ENCODE data around the gene HYKK.
"Not testable (repeated sequence)": the region's sequence is repeated elsewhere in the genome, so short reads cannot be mapped to it uniquely, and the experiment has no call there.

The HYKK gene

GRCh38 chr15:78506971-78507830, at the start of gene HYKK:
Gene HYKK, plus strand, starts transcription at chr15:78507577. Its CDS starts 5,512 bp downstream, at chr15:78513089.
- peak; percentile 28 to 62 for DNase-seq (ENCODE audit: low read depth in 2 of 2)

GRCh38 chr15:78460737-78461136, 46.6 kb upstream of the HYKK start:
- no peak for DNase-seq (ENCODE audit: low read depth in 2 of 2)

- DNase-seq (ENCODE audit: low read depth in 2 of 2): peak in 1 of 2 donors; percentile 15
Measured at GRCh38 chr15:78461171-78461888, 46.0 kb upstream of the HYKK start.

- DNase-seq (ENCODE audit: low read depth in 2 of 2): no peak
Measured at GRCh38 chr15:78469031-78469430, 38.3 kb upstream of the HYKK start.

- DNase-seq (ENCODE audit: low read depth in 2 of 2): no peak
Measured at GRCh38 chr15:78477295-78477694, 30.1 kb upstream of the HYKK start.

- no peak for DNase-seq (ENCODE audit: low read depth in 2 of 2)
Measured at GRCh38 chr15:78479650-78480049, 27.7 kb upstream of the HYKK start.

GRCh38 chr15:78481917-78482316, 25.5 kb upstream of the HYKK start:
- no peak for DNase-seq (ENCODE audit: low read depth in 2 of 2)

GRCh38 chr15:78492872-78493271, 14.5 kb upstream of the HYKK start:
- DNase-seq (ENCODE audit: low read depth in 2 of 2): no peak

- DNase-seq (ENCODE audit: low read depth in 2 of 2): no peak
Measured at GRCh38 chr15:78501857-78502256, 5.5 kb upstream of the HYKK start.

- DNase-seq (ENCODE audit: low read depth in 2 of 2): no peak
Measured at GRCh38 chr15:78502641-78503040, 4.7 kb upstream of the HYKK start.

- no peak for DNase-seq (ENCODE audit: low read depth in 2 of 2)
Measured at GRCh38 chr15:78507831-78508160, 419 bp downstream of the HYKK start.

GRCh38 chr15:78508272-78508671, 895 bp downstream of the HYKK start:
- no peak for DNase-seq (ENCODE audit: low read depth in 2 of 2)

GRCh38 chr15:78509726-78510312, 2.4 kb downstream of the HYKK start:
- no peak for DNase-seq (ENCODE audit: low read depth in 2 of 2)

GRCh38 chr15:78520035-78520434, 12.7 kb downstream of the HYKK start:
- not testable (repeated sequence) for DNase-seq (ENCODE audit: low read depth in 2 of 2)

GRCh38 chr15:78524230-78524629, 16.9 kb downstream of the HYKK start:
- DNase-seq (ENCODE audit: low read depth in 2 of 2): no peak

- no peak for DNase-seq (ENCODE audit: low read depth in 2 of 2)
Measured at GRCh38 chr15:78527325-78527724, 19.9 kb downstream of the HYKK start.

- DNase-seq (ENCODE audit: low read depth in 2 of 2): no peak
Measured at GRCh38 chr15:78533331-78533730, 26.0 kb downstream of the HYKK start.

GRCh38 chr15:78536134-78536533, 28.8 kb downstream of the HYKK start:
- no peak for DNase-seq (ENCODE audit: low read depth in 2 of 2)

- no peak for DNase-seq (ENCODE audit: low read depth in 2 of 2)
Measured at GRCh38 chr15:78537266-78537905, 30.0 kb downstream of the HYKK start.

- DNase-seq (ENCODE audit: low read depth in 2 of 2): no peak
Measured at GRCh38 chr15:78538358-78538757, 31.0 kb downstream of the HYKK start.

- not testable (repeated sequence) for DNase-seq (ENCODE audit: low read depth in 2 of 2)
Measured at GRCh38 chr15:78539464-78540140, 32.2 kb downstream of the HYKK start.

Measured in stimulated activated CD8-positive, alpha-beta memory T cell treated with anti-CD3 and anti-CD28 coated beads, Interleukin-7, amount 100 ng/mL, for 4 hours (primary cell).